T-cell (primary cell): ENCODE results near the gene RASSF8. TPM values are rescaled to one million over a fixed set of nuclear protein-coding genes. Genes with fewer than 3 reads are reported as not detected.

Experiments used
- ATAC-seq, 4 experiments: fragments of 200-7000 bp in 3 of 4; fragments of 150-1000 bp in 1 of 4; cut with Tn5 transposase; replicated peaks in 1 of 4; 1 replicate in 3 of 4; 2 replicates in 1 of 4; pipeline ENCODE4 v1.10.0; 2021; ENCODE audit warnings: moderate library complexity in 3 of 4, mild to moderate bottlenecking in 2 of 4, moderate number of reproducible peaks in 1 of 4
- CTCF ChIA-PET, 2 donors: fragments of 300-600 bp; sonication (Branson Sonifier 250); formaldehyde crosslinking; loops; one replicate each; lab custom pipeline; 2022; ENCODE audit warnings: antibody characterized with exemption in 2 of 2; lab: Charles Lee
- POLR2A ChIA-PET, 2 donors: fragments of 300-600 bp; sonication (Branson Sonifier 250); formaldehyde crosslinking; loops; one replicate each; lab custom pipeline; 2022; ENCODE audit warnings: antibody characterized with exemption in 2 of 2; lab: Charles Lee
- DNase-seq, 35 experiments: peaks; one replicate each; pipeline versions ENCODE4 v3.0.0 to v3.0.0-alpha.2; 2013 to 2023
- H3K27ac ChIP-seq: one replicate; pipeline ENCODE4 v1.5.1; 2013; ENCODE audit warnings: low read length
- H3K27me3 ChIP-seq, 2 experiments: replicated peaks in 1 of 2; 1 replicate in 1 of 2; 2 replicates in 1 of 2; pipeline versions ENCODE4 v1.6.1 to v1.7.0; 2013; ENCODE audit warnings: low read length in 1 of 2, mixed read lengths in 1 of 2; ENCODE audit not compliant: control insufficient read depth in 2 of 2, insufficient read depth in 2 of 2; ENCODE audit errors: extremely low read depth in 1 of 2
- H3K36me3 ChIP-seq, 2 donors: 1 replicate in 1 of 2; 2 replicates in 1 of 2; pipeline versions ENCODE4 v1.6.1 to v1.7.0; 2013; ENCODE audit warnings: low read length in 1 of 2; ENCODE audit not compliant: control insufficient read depth in 2 of 2, insufficient read depth in 1 of 2; ENCODE audit errors: extremely low read depth in 1 of 2
- H3K4me1 ChIP-seq, 2 experiments: 1 replicate in 1 of 2; 2 replicates in 1 of 2; pipeline versions ENCODE4 v1.6.1 to v1.7.0; 2013; ENCODE audit warnings: low read length in 2 of 2, mixed read lengths in 1 of 2; ENCODE audit not compliant: insufficient read depth in 2 of 2, control insufficient read depth in 1 of 2; ENCODE audit errors: extremely low read depth in 1 of 2
- H3K4me3 ChIP-seq, 2 donors: 1 replicate in 1 of 2; 2 replicates in 1 of 2; pipeline versions ENCODE4 v1.5.1 to v1.7.0; 2013; ENCODE audit warnings: mild to moderate bottlenecking in 2 of 2, low read length in 1 of 2, moderate library complexity in 1 of 2; ENCODE audit not compliant: control insufficient read depth in 1 of 2; ENCODE audit errors: extremely low read depth in 1 of 2
- H3K9me3 ChIP-seq: 2 replicates; pipeline ENCODE4 v1.7.0; 2013
- H3K27ac Mint-ChIP-seq, 2 donors: one replicate each; pipeline ENCODE4 v1.8.0; 2020 to 2021; ENCODE audit warnings: mild to moderate bottlenecking in 2 of 2, mixed read lengths in 2 of 2
- H3K27me3 Mint-ChIP-seq, 2 donors: one replicate each; pipeline ENCODE4 v1.8.0; 2021 to 2022; ENCODE audit warnings: mixed read lengths in 2 of 2
- H3K36me3 Mint-ChIP-seq: one replicate; pipeline ENCODE4 v1.8.0; 2021; ENCODE audit warnings: mixed read lengths
- H3K4me1 Mint-ChIP-seq, 3 donors: one replicate each; pipeline ENCODE4 v1.8.0; 2020 to 2022; ENCODE audit warnings: mixed read lengths in 3 of 3, mild to moderate bottlenecking in 1 of 3
- H3K4me3 Mint-ChIP-seq, 3 donors: one replicate each; pipeline ENCODE4 v1.8.0; 2020 to 2022; ENCODE audit warnings: mild to moderate bottlenecking in 3 of 3, mixed read lengths in 3 of 3, moderate library complexity in 3 of 3
- H3K9me3 Mint-ChIP-seq, 3 donors: one replicate each; pipeline ENCODE4 v1.8.0; 2020 to 2022; ENCODE audit warnings: mixed read lengths in 3 of 3
- WGBS: methylation state at CpG from one replicate; pipeline ENCODE4 v1.1.5; 2013; ENCODE audit warnings: missing lambda C conversion rate; ENCODE audit not compliant: insufficient coverage; 5-methylcytosine and 5-hydroxymethylcytosine counted together
- total RNA-seq, 35 experiments: library from RNA in 6 of 35; stranded (reverse) in 6 of 35; fragments of 120-200 nt in 1 of 35; gene quantifications; one replicate each; pipeline versions ENCODE4 v1.2.1 to v1.2.4 and lab custom pipeline; 2013 to 2026

RASSF8 gene
- total RNA-seq, 5 donors from 2014 or later (not counting 1 experiment from before 2014, with no cell fraction given) = 0.50 to 0.98 (median 0.73) TPM; not detected in 1

DNA sequence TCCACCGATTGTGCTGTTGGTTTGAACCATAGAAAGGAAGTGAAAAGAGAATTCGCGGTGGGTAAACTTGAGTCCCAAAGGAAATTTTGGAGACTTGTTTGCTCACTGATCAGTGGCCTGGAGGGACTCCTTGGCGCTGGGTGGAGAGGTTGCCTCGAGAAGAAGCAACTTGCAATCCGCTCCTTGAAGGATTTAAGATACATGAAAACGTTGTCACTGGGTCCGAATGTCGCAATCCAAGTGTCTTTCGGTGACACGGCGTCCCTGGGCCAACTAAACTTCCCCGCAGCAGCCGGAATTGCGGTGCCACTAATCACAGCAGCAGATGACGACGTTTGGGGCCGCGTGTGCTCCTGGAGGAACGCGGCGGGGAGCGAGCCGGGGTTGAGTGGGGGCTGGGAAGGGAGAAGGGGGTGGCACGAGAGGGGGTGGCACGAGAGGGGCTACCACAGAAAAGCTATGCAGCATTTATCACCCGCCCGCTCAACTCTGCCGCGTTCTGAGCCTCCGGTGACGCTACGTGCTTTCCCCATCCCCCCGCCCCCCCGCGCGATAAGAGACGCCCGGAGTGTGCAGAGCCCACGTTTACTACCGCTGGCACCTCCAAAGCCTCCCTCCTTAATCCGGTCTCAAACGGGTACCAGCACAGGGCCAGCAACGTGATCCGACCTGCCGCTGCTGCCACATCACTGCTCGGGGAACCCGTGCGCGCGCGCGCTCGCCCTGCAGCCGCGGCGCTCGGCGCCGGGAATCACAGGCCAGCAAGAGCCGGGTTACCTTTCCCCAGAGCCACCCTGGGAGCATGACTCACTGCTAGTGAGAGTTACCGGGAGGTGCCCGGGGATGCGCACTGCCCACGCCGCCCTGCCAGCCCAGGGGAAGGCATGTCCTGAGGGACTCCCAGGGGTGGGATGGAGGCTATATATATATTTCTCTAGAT lies 167.2 kb downstream of the RASSF8 start:
- H3K9me3 ChIP-seq = no peaks in the 10 kb centered on the region
- H3K27ac Mint-ChIP-seq = no peak overlapping the region
- no peaks in the 10 kb centered on the region for H3K36me3 ChIP-seq
- under 1% methylated on average over 54 of the region's 66 CpGs for WGBS
- peaks cover 25 to 49% (median 40%) of the 10 kb centered on the region in 3 donors for H3K4me1 Mint-ChIP-seq
- peaks cover 21 to 39% of the 10 kb centered on the region in 2 experiments for H3K4me1 ChIP-seq
- H3K27me3 Mint-ChIP-seq = peaks cover 62 to 80% of the 10 kb centered on the region in 2 donors
- DNase-seq (peak in 7 of 35 experiments; percentile 10 to 30 (median 11)), ATAC-seq (peak in 3 of 4 experiments; percentile 7 to 28 (median 12))
- no peaks in the 10 kb centered on the region for H3K36me3 Mint-ChIP-seq
- ChIA-PET POLR2A (no interaction called here), CTCF (interaction anchor here in 1 of 2 donors (1.1 kb wide), 1 partner anchor 10 kb away, joined by 3 read pairs; no protein-coding TSS in a partner anchor)
- no peaks in the 10 kb centered on the region for H3K9me3 Mint-ChIP-seq
- H3K4me3 Mint-ChIP-seq = peak overlapping the region; percentile 73 to 82 (median 77)
- H3K27me3 ChIP-seq = peaks cover 46 to 47% of the 10 kb centered on the region in 2 experiments
- peak overlapping the region; percentile 8 to 75 for H3K4me3 ChIP-seq
- H3K27ac ChIP-seq = no peak overlapping the region

DNA sequence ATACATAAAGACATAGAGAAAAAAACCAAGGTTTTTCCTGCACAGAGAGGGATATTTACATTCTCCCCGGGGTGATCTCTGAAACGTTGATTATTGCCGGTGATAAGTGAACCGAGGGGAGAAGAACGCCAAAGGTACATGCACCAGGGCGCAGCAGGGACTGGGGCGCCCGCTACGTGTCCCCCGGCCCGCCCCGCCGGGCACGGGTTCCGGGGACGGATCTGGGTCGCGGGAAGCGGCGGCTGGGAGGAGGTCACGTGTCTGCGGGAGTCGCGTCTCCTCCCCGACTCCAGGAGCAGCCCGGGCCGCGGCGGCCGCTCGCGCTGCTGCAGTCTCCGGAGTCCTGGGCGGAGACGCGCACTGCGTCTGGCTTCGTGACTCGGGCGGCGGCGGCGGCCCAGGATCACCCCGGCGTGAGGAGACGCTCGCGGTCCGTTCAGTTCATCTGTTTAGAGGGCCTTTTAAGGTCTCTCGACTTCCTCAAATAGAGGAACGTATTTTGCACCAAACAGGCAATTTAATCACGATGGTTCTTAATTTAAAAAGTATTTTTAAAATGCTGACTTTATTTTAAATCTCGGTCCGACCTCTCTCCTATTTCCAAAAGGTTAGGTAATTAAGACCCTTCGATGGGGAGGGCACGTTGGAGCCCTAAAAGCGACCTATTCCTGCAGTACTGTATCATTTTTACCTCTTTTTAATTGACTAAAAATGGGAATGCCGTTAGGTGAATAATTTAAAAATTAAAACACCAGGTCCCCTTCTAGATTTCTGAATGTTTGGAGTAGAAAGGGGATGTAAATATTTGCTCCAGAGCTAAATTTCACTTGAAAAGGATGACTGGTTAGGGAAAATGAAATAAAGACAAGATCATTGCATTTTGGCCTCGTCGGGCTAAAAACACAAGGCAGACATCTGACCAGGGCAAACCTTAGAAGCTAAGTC lies 168.1 kb downstream of the RASSF8 start:
- POLR2A ChIA-PET = no interaction called here
- DNase-seq (peak in 6 of 35 experiments; percentile 9 to 28 (median 14)), ATAC-seq (no peak)
- Mint-ChIP-seq H3K9me3 (no peaks in the 10 kb centered on the region), H3K36me3 (no peaks in the 10 kb centered on the region), H3K27me3 (peaks cover 66 to 76% of the 10 kb centered on the region in 2 donors), H3K4me3 (peak overlapping the region; percentile 73 to 82 (median 77)), H3K27ac (no peak overlapping the region), H3K4me1 (peaks cover 25 to 47% (median 37%) of the 10 kb centered on the region in 3 donors)
- no peaks in the 10 kb centered on the region for H3K36me3 ChIP-seq
- peaks cover 38 to 44% of the 10 kb centered on the region in 2 experiments for H3K27me3 ChIP-seq
- 4% methylated on average over 51 of the region's 60 CpGs for WGBS
- peaks cover 21 to 36% of the 10 kb centered on the region in 2 experiments for H3K4me1 ChIP-seq
- no peaks in the 10 kb centered on the region for H3K9me3 ChIP-seq
- CTCF ChIA-PET = no interaction called here
- H3K27ac ChIP-seq = no peak overlapping the region
- peak overlapping the region; percentile 5 to 75 for H3K4me3 ChIP-seq

DNA sequence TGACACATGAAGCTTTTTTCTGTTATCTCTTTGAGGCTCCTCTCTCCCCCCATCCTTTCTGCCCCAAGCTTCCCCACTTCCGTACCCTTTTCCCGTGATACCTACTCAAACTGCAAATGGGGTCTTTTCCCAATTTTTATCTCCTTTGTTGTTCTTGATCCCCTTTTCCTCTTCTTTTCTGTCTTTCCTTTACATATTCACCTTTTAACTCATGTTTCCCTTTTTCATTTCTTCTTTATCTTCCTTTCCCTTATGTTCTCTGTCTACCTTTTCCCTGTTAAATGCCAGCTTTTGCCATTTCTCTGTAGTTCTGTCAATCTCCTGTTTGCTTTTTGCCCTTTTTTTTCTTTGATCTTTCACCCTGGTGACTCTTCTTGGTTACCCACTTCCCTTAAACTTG lies 168.9 kb downstream of the RASSF8 start:
- H3K36me3 Mint-ChIP-seq = no peaks in the 10 kb centered on the region
- Histone ChIP-seq H3K27me3 (peaks cover 35 to 41% of the 10 kb centered on the region in 2 experiments), H3K27ac (no peak overlapping the region), H3K9me3 (no peaks in the 10 kb centered on the region), H3K4me1 (peaks cover 18 to 32% of the 10 kb centered on the region in 2 experiments), H3K4me3 (no peak overlapping the region), H3K36me3 (no peaks in the 10 kb centered on the region)
- ATAC-seq = no peak
- no peak for DNase-seq
- no peak overlapping the region for H3K27ac Mint-ChIP-seq
- peak overlapping the region in 1 of 3 donors; percentile 82 for H3K4me3 Mint-ChIP-seq
- POLR2A ChIA-PET = no interaction called here
- no peaks in the 10 kb centered on the region for H3K9me3 Mint-ChIP-seq
- 69% methylated on average over 2 of the region's 2 CpGs for WGBS
- H3K27me3 Mint-ChIP-seq = peaks cover 66 to 74% of the 10 kb centered on the region in 2 donors
- H3K4me1 Mint-ChIP-seq = peaks cover 25 to 43% (median 34%) of the 10 kb centered on the region in 3 donors
- CTCF ChIA-PET = no interaction called here

DNA sequence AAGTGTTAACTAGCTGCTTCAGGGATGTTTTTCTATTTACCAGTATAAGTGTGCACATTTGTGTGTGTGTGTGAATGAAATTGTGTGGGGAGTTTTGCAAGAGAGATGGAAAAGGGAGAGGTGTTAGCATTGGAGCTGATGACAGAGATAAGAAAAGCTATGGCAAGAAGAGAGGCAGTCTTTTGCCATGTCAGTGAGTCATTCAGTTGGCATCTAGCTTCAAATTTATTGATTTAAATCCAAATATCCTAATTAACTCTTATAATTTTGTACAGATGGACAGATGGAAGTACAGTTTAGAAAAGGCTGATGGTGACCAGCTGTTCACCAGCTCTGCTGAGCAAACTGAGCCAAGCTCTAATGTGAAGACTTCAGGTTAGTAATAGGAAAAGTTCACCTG lies 169.7 kb downstream of the RASSF8 start:
- Histone ChIP-seq H3K9me3 (no peaks in the 10 kb centered on the region), H3K36me3 (no peaks in the 10 kb centered on the region), H3K4me3 (no peak overlapping the region), H3K27me3 (peaks cover 32 to 38% of the 10 kb centered on the region in 2 experiments), H3K4me1 (peaks cover 15 to 28% of the 10 kb centered on the region in 2 experiments), H3K27ac (no peak overlapping the region)
- no peak for DNase-seq
- H3K4me3 Mint-ChIP-seq = no peak overlapping the region
- H3K27ac Mint-ChIP-seq = no peak overlapping the region
- ATAC-seq = no peak
- H3K27me3 Mint-ChIP-seq = peaks cover 71 to 76% of the 10 kb centered on the region in 2 donors
- no peaks in the 10 kb centered on the region for H3K9me3 Mint-ChIP-seq
- no peaks in the 10 kb centered on the region for H3K36me3 Mint-ChIP-seq
- POLR2A ChIA-PET = no interaction called here
- CTCF ChIA-PET = no interaction called here
- H3K4me1 Mint-ChIP-seq = peaks cover 20 to 40% (median 30%) of the 10 kb centered on the region in 3 donors

Other genes starting within 250 kb of the RASSF8 start
- 1 to 10 TPM in 2 of 5 donors, under 1 TPM in 1, not detected in 2; 0.46 to 1.7 (median 1.3) TPM for gene BHLHE41, start 166.4 kb downstream of the RASSF8 start, total RNA-seq
- gene SSPN, start 236.9 kb downstream of the RASSF8 start, total RNA-seq = under 1 TPM; 0.06 to 0.33 (median 0.15) TPM